HG03432 (cell line): Measurements from ENCODE around the gene TSPAN3.

Source experiments
- ATAC-seq: cut with Tn5 transposase; IDR thresholded peaks from one replicate; pipeline ENCODE4 v1.9.1; 2021; ENCODE audit warnings: mild to moderate bottlenecking, moderate library complexity; ENCODE audit not compliant: unreplicated experiment

TSPAN3 gene

GRCh38 chr15:77035584-77035983 is 35.3 kb downstream of the TSPAN3 start:
- no peak for ATAC-seq

GRCh38 chr15:77034695-77035489 is 36.0 kb downstream of the TSPAN3 start:
- ATAC-seq, result no peak

GRCh38 chr15:77033729-77034671 is 36.9 kb downstream of the TSPAN3 start:
- ATAC-seq, result no peak

GRCh38 chr15:77033417-77033728 is 37.5 kb downstream of the TSPAN3 start:
- ATAC-seq, result no peak

- ATAC-seq, result no peak
These were observed 38.1 kb downstream of the TSPAN3 start for GRCh38 chr15:77032647-77033416.

- ATAC-seq, result no peak
These were observed 38.8 kb downstream of the TSPAN3 start for GRCh38 chr15:77032052-77032646.

GRCh38 chr15:77031376-77032050 is 39.4 kb downstream of the TSPAN3 start:
- no peak for ATAC-seq

GRCh38 chr15:77030928-77031375 is 40.0 kb downstream of the TSPAN3 start:
- no peak for ATAC-seq

- no peak for ATAC-seq
These were observed 40.6 kb downstream of the TSPAN3 start for GRCh38 chr15:77030048-77030927.

- ATAC-seq, result no peak
These were observed 41.5 kb downstream of the TSPAN3 start for GRCh38 chr15:77029166-77030047.

GRCh38 chr15:77028451-77029165 is 42.3 kb downstream of the TSPAN3 start:
- ATAC-seq, result no peak

GRCh38 chr15:77027697-77028450 is 43.0 kb downstream of the TSPAN3 start:
- ATAC-seq, result no peak

GRCh38 chr15:77027111-77027696 is 43.7 kb downstream of the TSPAN3 start:
- ATAC-seq, result no peak

GRCh38 chr15:77026501-77027110 is 44.3 kb downstream of the TSPAN3 start:
- ATAC-seq, result no peak

GRCh38 chr15:77025941-77026411 is 44.9 kb downstream of the TSPAN3 start:
- no peak for ATAC-seq
